Measurements from ENCODE around the gene OSBPL9.
"Not testable (repeated sequence)": the region's sequence is repeated elsewhere in the genome, so short reads cannot be mapped to it uniquely, and the experiment has no call there.

OSBPL9 gene

GRCh38 chr1:51607681-51608095 is 9.2 kb upstream of the OSBPL9 start:
- DNase-seq, result no peak

- not testable (repeated sequence) for DNase-seq
Observed at GRCh38 chr1:51610104-51610503, 6.8 kb upstream of the OSBPL9 start.

- DNase-seq, result no peak
Observed at GRCh38 chr1:51610637-51611036, 6.3 kb upstream of the OSBPL9 start.

- DNase-seq, result no peak
Observed at GRCh38 chr1:51612447-51612961, 4.4 kb upstream of the OSBPL9 start.

GRCh38 chr1:51615780-51616291 is 1.1 kb upstream of the OSBPL9 start:
- DNase-seq, result no peak

DNA sequence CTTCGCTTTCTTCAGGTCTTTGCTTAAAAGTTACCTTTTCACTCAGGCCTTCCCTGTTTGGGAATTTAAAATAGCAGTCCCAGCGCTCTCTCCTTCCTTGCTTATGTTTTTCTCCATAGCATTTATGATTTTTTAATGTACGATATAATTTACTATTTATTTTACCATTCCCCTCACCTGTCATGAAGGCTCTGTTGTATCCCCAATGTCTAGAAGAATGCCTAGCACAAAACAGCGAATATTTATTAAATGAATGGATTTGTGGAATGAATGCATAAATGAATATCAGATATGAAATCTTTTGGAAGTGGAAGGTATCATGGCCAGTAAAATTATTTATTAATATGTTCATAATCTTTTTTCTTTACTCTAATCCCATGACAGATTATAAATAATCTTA is 402 bp upstream of the OSBPL9 start:
- DNase-seq, result no peak

- DNase-seq, result no peak
Observed at GRCh38 chr1:51618715-51619114, 1.8 kb downstream of the OSBPL9 start.

- DNase-seq, result no peak
Observed at GRCh38 chr1:51620470-51620869, 3.6 kb downstream of the OSBPL9 start.

DNA sequence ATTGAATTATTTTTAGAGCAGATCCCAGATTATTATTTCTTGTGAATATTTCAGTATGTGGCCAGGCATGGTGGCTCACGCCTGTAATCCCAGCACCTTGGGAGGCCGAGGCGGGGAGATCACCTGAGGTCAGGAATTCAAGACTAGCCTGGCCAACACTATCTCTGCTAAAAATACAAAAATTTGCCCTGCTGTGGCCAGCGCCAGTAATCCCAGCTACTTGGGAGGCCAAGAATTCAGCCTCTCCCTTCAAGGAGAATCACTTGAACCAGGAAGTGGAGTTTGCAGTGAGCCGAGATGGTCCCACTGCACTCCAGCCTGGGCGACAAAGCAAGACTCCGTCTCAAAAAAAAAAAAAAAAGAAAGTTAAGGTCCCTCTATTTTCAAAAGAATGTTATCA is 4.3 kb downstream of the OSBPL9 start:
- DNase-seq, result no peak

DNA sequence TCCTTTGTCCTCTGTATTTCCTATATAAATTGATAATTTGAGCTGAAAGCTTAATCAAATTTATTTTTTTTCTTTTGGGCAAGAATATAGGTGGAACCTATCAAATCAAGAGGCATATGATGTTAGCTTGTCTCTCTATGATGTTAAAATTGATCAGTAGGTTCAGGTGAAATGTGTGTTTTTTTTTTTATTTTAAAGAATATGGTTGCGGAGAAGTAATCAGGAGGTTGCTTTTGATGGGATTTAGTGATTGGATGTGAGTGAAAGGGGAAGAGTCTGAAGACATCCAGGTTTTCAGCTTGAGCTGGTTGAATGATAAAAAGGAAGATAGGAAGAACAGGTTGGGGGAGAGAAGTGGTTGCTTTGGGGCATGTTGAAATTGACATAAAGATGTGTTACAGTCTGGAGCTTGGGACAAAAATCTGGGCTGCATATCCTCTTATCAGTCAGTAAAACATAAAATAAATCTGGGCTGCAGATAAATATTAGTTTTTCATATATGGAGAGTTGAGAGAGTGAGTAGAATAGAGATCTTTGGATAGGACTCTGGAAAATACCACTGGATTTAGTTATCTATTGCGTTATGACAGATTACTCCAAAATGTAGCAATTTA is 5.1 kb downstream of the OSBPL9 start:
- DNase-seq, result no peak

DNA sequence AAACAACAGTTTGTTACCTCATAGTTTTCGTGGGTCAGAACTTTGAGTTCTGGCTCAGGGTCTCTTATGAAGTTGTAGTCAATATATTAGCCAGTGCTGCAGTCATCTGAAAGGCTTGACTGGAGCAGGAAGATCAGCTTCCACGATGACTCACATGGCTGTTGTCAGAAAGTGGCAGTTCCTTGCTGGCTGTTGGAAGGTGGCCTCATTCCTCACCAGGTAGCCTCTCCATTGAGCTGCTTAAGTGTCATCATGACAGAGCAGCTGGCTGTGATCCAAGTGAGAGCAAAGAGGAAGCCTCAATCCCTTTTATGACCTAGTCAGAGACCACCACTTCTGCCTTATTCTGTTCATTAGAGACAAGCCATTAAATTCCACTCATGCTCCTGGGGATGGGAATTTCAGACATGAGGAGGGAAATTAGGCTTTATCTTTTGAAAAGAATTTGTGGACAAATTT is 5.6 kb downstream of the OSBPL9 start:
- no peak for DNase-seq

DNA sequence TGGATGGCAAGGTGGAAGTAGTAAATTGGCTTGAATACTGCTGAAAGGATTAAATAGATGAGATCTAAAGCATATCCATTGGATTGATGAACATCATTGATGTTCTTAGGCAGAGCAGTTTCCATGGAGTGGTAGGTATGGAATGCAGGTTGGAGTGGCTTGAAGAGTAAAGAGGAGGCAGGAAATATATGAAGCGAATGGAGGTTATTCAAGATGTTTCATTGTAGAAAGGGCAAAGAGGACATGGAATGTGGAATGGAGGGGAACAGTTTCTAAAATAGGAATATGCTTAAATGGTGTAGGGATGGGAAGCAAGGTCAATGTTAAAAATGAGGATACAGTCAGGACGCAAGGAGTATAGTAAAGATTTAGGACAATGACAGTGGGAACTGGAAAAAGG is 6.1 kb downstream of the OSBPL9 start:
- DNase-seq, result no peak

- no peak for DNase-seq
Observed at GRCh38 chr1:51623450-51623849, 6.6 kb downstream of the OSBPL9 start.

GRCh38 chr1:51624855-51625254 is 8.0 kb downstream of the OSBPL9 start:
- DNase-seq, result no peak

DNA sequence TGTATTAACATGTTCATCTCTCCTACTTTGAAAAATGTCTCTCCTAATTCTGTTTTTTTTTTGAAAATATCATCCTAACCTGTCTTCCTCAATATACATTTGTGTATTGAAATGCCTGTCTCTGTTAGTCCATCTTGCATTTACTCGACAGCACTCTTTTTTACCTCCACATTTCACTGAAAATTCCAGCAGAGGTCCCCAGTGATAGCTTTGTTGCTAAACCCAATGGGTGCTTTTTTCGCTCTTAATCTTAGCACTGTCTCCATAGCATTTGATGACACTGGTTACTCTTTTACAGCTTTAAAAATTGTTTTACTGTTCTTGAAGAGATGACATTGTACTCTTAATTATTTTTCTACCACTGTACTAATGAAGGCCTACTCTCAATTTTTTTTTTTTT is 10.8 kb downstream of the OSBPL9 start:
- no peak for DNase-seq

- no peak for DNase-seq
Observed at GRCh38 chr1:51628715-51629590, 12.1 kb downstream of the OSBPL9 start.

DNA sequence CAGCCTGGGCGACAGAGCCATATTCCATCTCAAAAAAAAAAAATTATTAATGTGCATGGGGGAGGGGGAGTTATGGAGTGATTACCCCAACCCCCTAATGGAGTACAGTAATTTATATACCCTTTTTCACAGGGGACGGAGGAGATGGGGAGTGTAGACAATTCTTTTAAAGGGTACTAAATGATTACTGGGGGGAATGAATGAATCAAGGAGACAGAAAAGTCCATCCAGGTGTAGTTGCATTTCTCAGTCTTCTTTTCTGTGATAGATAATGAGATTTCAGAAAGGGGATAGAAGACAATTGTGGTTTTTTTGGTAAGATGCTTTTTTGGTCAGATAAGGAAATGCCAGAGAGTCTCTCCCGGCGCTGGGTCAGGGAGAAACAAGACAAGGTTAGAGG is 13.0 kb downstream of the OSBPL9 start:
- no peak for DNase-seq

DNA sequence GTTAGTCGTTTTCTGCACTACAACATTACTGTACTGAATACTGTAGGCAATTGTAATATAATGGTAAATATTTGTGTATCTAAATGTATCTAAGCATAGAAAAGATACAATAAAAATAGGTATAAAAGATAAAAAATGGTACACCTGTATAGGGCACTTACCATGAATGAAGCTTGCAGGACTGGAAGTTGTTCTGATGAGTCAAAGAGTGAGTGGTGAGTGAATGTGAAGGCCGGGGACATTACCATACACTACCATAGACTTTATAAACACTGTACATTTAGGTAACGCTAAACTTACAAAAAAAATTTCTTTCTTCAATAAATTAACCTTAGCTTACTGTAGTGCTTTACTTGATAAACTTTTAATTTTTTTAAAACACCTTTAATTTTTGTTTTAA is 13.5 kb downstream of the OSBPL9 start:
- DNase-seq, result no peak

GRCh38 chr1:51630922-51631321 is 14.0 kb downstream of the OSBPL9 start:
- no peak for DNase-seq

DNA sequence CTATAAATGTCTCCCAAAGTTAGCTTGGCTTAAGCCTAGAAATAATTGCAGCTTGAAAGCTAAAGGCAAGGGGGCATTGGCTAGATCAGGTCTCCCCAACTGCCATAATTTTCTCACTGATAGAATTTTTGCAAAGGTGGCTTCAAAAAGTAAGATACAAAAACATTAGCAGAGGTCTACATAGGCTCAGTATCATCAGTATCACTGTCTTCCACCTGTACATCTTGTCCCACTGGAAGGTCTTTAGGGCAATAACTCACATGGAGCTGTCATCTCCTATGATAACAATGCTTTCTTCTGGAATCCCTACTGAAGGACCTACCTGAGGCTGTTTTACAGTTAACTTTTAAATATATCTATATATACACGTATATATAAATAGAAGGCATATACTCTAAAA is 14.9 kb downstream of the OSBPL9 start:
- no peak for DNase-seq

- no peak for DNase-seq
Observed at GRCh38 chr1:51634618-51635017, 17.7 kb downstream of the OSBPL9 start.

- DNase-seq, result no peak
Observed at GRCh38 chr1:51635615-51636014, 18.7 kb downstream of the OSBPL9 start.

DNA sequence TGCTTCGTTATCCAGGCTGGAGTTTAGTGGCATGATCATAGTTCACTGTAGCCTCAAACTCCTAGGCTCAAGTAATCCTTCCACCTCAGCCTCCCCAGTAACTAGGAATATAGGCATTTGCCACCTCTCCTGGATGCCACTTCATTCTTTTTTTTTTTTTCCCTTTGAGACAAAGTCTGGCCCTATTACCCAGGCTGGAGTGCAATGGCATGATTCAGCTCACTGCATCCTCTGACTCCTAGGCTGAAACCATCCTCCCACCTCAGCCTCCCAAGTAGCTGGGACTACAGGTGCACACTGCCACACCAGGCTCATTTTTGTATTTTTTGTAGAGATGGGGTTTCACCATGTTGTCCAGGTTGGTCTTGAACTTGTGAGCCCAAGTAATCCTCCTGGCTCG is 19.3 kb downstream of the OSBPL9 start:
- no peak for DNase-seq

Measured in activated gamma-delta T cell (primary cell).